Stimulated activated CD4-positive, alpha-beta T cell treated with anti-CD3 and anti-CD28 coated beads, Interleukin-1b, Interleukin-23, amount 100 ng/mL, for 4 hours (primary cell): ENCODE data around the gene CAGE1.
"Not testable (repeated sequence)": the region's sequence is repeated elsewhere in the genome, so short reads cannot be mapped to it uniquely, and the experiment has no call there.

Source experiments
- DNase-seq, 2 donors: peaks; one replicate each; pipeline ENCODE4 v3.0.0-alpha.2; 2020; ENCODE audit warnings: low read depth in 2 of 2

Gene CAGE1

GRCh38 chr6:7339007-7339732, 50.4 kb downstream of the CAGE1 start:
- DNase-seq = not testable (repeated sequence)

GRCh38 chr6:7338031-7338430, 51.5 kb downstream of the CAGE1 start:
- DNase-seq = no peak

- no peak for DNase-seq
These were observed 54.0 kb downstream of the CAGE1 start for GRCh38 chr6:7335519-7335918.

GRCh38 chr6:7334685-7335084, 54.9 kb downstream of the CAGE1 start:
- no peak for DNase-seq

- DNase-seq = no peak
These were observed 57.3 kb downstream of the CAGE1 start for GRCh38 chr6:7332090-7332745.

- no peak for DNase-seq
These were observed 58.1 kb downstream of the CAGE1 start for GRCh38 chr6:7331452-7331851.

GRCh38 chr6:7328243-7328642, 61.3 kb downstream of the CAGE1 start:
- no peak for DNase-seq

- no peak for DNase-seq
These were observed 63.8 kb downstream of the CAGE1 start for GRCh38 chr6:7325750-7326149.

GRCh38 chr6:7324520-7324919, 65.0 kb downstream of the CAGE1 start:
- DNase-seq = no peak

GRCh38 chr6:7323074-7323473, 66.5 kb downstream of the CAGE1 start:
- DNase-seq = no peak

- not testable (repeated sequence) for DNase-seq
These were observed 67.7 kb downstream of the CAGE1 start for GRCh38 chr6:7321866-7322265.

- DNase-seq = not testable (repeated sequence)
These were observed 70.1 kb downstream of the CAGE1 start for GRCh38 chr6:7319406-7319805.

GRCh38 chr6:7317538-7317937, 72.0 kb downstream of the CAGE1 start:
- no peak for DNase-seq

GRCh38 chr6:7316658-7317533, 72.6 kb downstream of the CAGE1 start:
- DNase-seq = no peak

- DNase-seq = no peak
These were observed 73.6 kb downstream of the CAGE1 start for GRCh38 chr6:7315948-7316365.

GRCh38 chr6:7315087-7315947, 74.2 kb downstream of the CAGE1 start:
- DNase-seq = not testable (repeated sequence)

- DNase-seq = no peak
These were observed 75.1 kb downstream of the CAGE1 start for GRCh38 chr6:7314414-7314813.

GRCh38 chr6:7313505-7314165, 75.9 kb downstream of the CAGE1 start:
- no peak for DNase-seq

GRCh38 chr6:7312616-7313504, 76.7 kb downstream of the CAGE1 start, which contains the start of gene SSR1:
Gene SSR1 (minus strand): TSS chr6:7313199. CDS start chr6:7313120, 79 bp downstream.
- DNase-seq = peak; percentile 85 to 90
